ENCODE data around the gene OSM. TPM values are rescaled to one million over a fixed set of nuclear protein-coding genes. Genes with fewer than 3 reads are reported as not detected.

OSM gene
- polyA plus RNA-seq, 1 of the 3 experiments (the other 2 are of a cell fraction): not detected

GRCh38 chr22:30279046-30279788 lies 12.6 kb upstream of the OSM start:
- H3K9ac ChIP-seq: no peak overlapping the region
- WGBS (ENCODE audit: low lambda C conversion rate): 61% methylated on average over 8 of the region's 16 CpGs
- H3K9me2 ChIP-seq: no peaks in the 10 kb centered on the region
- no peak overlapping the region for H3K4me2 ChIP-seq
- no peaks in the 10 kb centered on the region for H4K20me1 ChIP-seq (ENCODE audit: insufficient read depth)
- POLR2A ChIA-PET: interaction anchor here (0.6 kb wide), 1 partner anchor 93 kb away, joined by 3 read pairs; no protein-coding TSS in a partner anchor
- no peak overlapping the region for H3K4me3 ChIP-seq (ENCODE audit: low read depth in 2 of 2, low read length in 1 of 2)
- no peak for DNase-seq
- H2AFZ ChIP-seq (ENCODE audit: low read depth): no peak overlapping the region
- peaks cover 26% of the 10 kb centered on the region for H3F3A ChIP-seq (replicated peaks; ENCODE audit: insufficient read depth)
- H3K27ac ChIP-seq (ENCODE audit: low read depth in 2 of 2, low read length in 1 of 2): no peak overlapping the region
- TF ChIP-seq SIN3A (IDR thresholded peaks at IDR 0.05; ENCODE audit: borderline replicate concordance, low read depth, low read length): no peak
- H3K9me3 ChIP-seq: no peaks in the 10 kb centered on the region
- H3K4me1 ChIP-seq (ENCODE audit: control insufficient read depth in 1 of 2, insufficient read depth in 2 of 2, low read depth in 1 of 2, low read length in 1 of 2): peaks cover 0 to 14% of the 10 kb centered on the region in 2 experiments; a peak in 2 of 4 replicates
- CTCF ChIA-PET: interaction anchor here (0.9 to 3.1 kb wide), 5 partner anchors 8 to 171 kb away, joined by 3 to 23 read pairs (median 6); partner anchors contain the start of gene RNF215
- H3K36me3 ChIP-seq (replicated peaks in 1 of 2; ENCODE audit: control insufficient read depth in 1 of 2, insufficient read depth in 2 of 2, low read length in 1 of 2): no peaks in the 10 kb centered on the region
- no peaks in the 10 kb centered on the region for H3K27me3 ChIP-seq (ENCODE audit: insufficient read depth)
- H3K79me2 ChIP-seq (ENCODE audit: insufficient read depth): no peaks in the 10 kb centered on the region

- TF ChIP-seq USF2 (IDR thresholded peaks at IDR 0.05; ENCODE audit: borderline replicate concordance, low read depth, low read length): no peak
- TF ChIP-seq FOSL2 (IDR thresholded peaks at IDR 0.05; ENCODE audit: borderline replicate concordance, low read depth): 0 out of 2 replicates have a peak, but pooled peaks have one; percentile 9
These were observed 11.1 kb upstream of the OSM start for GRCh38 chr22:30277547-30278344.

GRCh38 chr22:30276039-30276438 lies 9.4 kb upstream of the OSM start:
- H3K4me1 ChIP-seq (ENCODE audit: control insufficient read depth in 1 of 2, insufficient read depth in 2 of 2, low read depth in 1 of 2, low read length in 1 of 2): peaks cover 0 to 14% of the 10 kb centered on the region in 2 experiments; a peak in 2 of 4 replicates
- H3F3A ChIP-seq (replicated peaks; ENCODE audit: insufficient read depth): peaks cover 26% of the 10 kb centered on the region
- H3K27me3 ChIP-seq (ENCODE audit: insufficient read depth): no peaks in the 10 kb centered on the region
- no peak overlapping the region for H3K4me3 ChIP-seq (ENCODE audit: low read depth in 2 of 2, low read length in 1 of 2)
- POLR2A ChIA-PET: no interaction called here
- H2AFZ ChIP-seq (ENCODE audit: low read depth): no peak overlapping the region
- H4K20me1 ChIP-seq (ENCODE audit: insufficient read depth): no peaks in the 10 kb centered on the region
- TF ChIP-seq USF1 (IDR thresholded peaks at IDR 0.05; ENCODE audit: borderline replicate concordance, low read depth): no peak
- TF ChIP-seq SIN3A (IDR thresholded peaks at IDR 0.05; ENCODE audit: borderline replicate concordance, low read depth, low read length): no peak
- no peak for TF ChIP-seq ZBTB33 (IDR thresholded peaks at IDR 0.05; ENCODE audit: borderline replicate concordance, low read depth)
- TF ChIP-seq MEF2A (IDR thresholded peaks at IDR 0.05; ENCODE audit: borderline replicate concordance, low read depth): no peak
- no peak for DNase-seq
- no peak overlapping the region for H3K27ac ChIP-seq (ENCODE audit: low read depth in 2 of 2, low read length in 1 of 2)
- no peaks in the 10 kb centered on the region for H3K79me2 ChIP-seq (ENCODE audit: insufficient read depth)
- H3K9me2 ChIP-seq: no peaks in the 10 kb centered on the region
- CTCF ChIA-PET: interaction anchor here (1.3 to 3.1 kb wide), 3 partner anchors 10 to 111 kb away, joined by 3 to 23 read pairs (median 8); partner anchors contain the start of gene RNF215
- H3K9me3 ChIP-seq: no peaks in the 10 kb centered on the region
- 94% methylated on average over 6 of the region's 8 CpGs for WGBS (ENCODE audit: low lambda C conversion rate)
- H3K36me3 ChIP-seq (replicated peaks in 1 of 2; ENCODE audit: control insufficient read depth in 1 of 2, insufficient read depth in 2 of 2, low read length in 1 of 2): no peaks in the 10 kb centered on the region
- H3K9ac ChIP-seq: no peak overlapping the region
- H3K4me2 ChIP-seq: no peak overlapping the region

More at GRCh38 chr22:30277547-30278344, 11.1 kb upstream of the OSM start:
- no peak for DNase-seq
- POLR2A ChIA-PET: no interaction called here
- peak overlapping the region; percentile 58 for H3K4me2 ChIP-seq
- H2AFZ ChIP-seq (ENCODE audit: low read depth): peak overlapping the region; percentile 78; the same call in 1 of the 2 replicates
- H3K9me3 ChIP-seq: no peaks in the 10 kb centered on the region
- H3K9me2 ChIP-seq: no peaks in the 10 kb centered on the region
- H3K27me3 ChIP-seq (ENCODE audit: insufficient read depth): no peaks in the 10 kb centered on the region
- H3K27ac ChIP-seq (ENCODE audit: low read depth in 2 of 2, low read length in 1 of 2): peak overlapping the region in 1 of 2 experiments; percentile 70; a peak in 2 of 4 replicates
- no peaks in the 10 kb centered on the region for H4K20me1 ChIP-seq (ENCODE audit: insufficient read depth)
- H3K9ac ChIP-seq: peak overlapping the region; percentile 31; the same call in 1 of the 2 replicates
- H3K36me3 ChIP-seq (replicated peaks in 1 of 2; ENCODE audit: control insufficient read depth in 1 of 2, insufficient read depth in 2 of 2, low read length in 1 of 2): no peaks in the 10 kb centered on the region
- CTCF ChIA-PET: interaction anchor here (0.6 to 3.1 kb wide), 5 partner anchors 9 to 238 kb away, joined by 3 to 23 read pairs (median 3); no protein-coding TSS in a partner anchor
- peaks cover 0 to 14% of the 10 kb centered on the region in 2 experiments; a peak in 2 of 4 replicates for H3K4me1 ChIP-seq (ENCODE audit: control insufficient read depth in 1 of 2, insufficient read depth in 2 of 2, low read depth in 1 of 2, low read length in 1 of 2)
- peaks cover 26% of the 10 kb centered on the region for H3F3A ChIP-seq (replicated peaks; ENCODE audit: insufficient read depth)
- 67% methylated on average over 14 of the region's 14 CpGs for WGBS (ENCODE audit: low lambda C conversion rate)
- H3K79me2 ChIP-seq (ENCODE audit: insufficient read depth): no peaks in the 10 kb centered on the region
- no peak overlapping the region for H3K4me3 ChIP-seq (ENCODE audit: low read depth in 2 of 2, low read length in 1 of 2)

Data from SK-N-SH (cell line).